ENCODE results near the gene SLC10A1. TPM values are rescaled to one million over a fixed set of nuclear protein-coding genes. Genes with fewer than 3 reads are reported as not detected.

Gene SLC10A1
- polyA plus RNA-seq, 1 donor (not counting 4 experiments of a cell fraction or from before 2014, with no cell fraction given): not detected

- DNase-seq (ENCODE audit: low read depth, low spot score): no peak
- Histone ChIP-seq H3K4me2 (ENCODE audit: control insufficient read depth, extremely low read depth, insufficient read depth, low read depth, low read length) (no peak overlapping the region), H3K27ac (ENCODE audit: control insufficient read depth, insufficient read depth, low read length) (no peak overlapping the region), H2AFZ (ENCODE audit: control insufficient read depth, low read length) (no peak overlapping the region), H3K4me1 (ENCODE audit: control insufficient read depth, extremely low read depth, insufficient read depth, low read length) (no peaks in the 10 kb centered on the region), H3K27me3 (ENCODE audit: control insufficient read depth, extremely low read depth, insufficient read depth, low read length) (no peaks in the 10 kb centered on the region), H3K9ac (ENCODE audit: control insufficient read depth, extremely low read depth, insufficient read depth, low read length) (no peak overlapping the region), H3K9me3 (ENCODE audit: control insufficient read depth, low read depth, low read length) (no peaks in the 10 kb centered on the region), H4K20me1 (ENCODE audit: control insufficient read depth, extremely low read depth, insufficient read depth, low read length) (no peaks in the 10 kb centered on the region), H3K9me1 (ENCODE audit: control insufficient read depth, extremely low read depth, insufficient read depth, low read length) (no peaks in the 10 kb centered on the region), H3K4me3 (ENCODE audit: control insufficient read depth in 2 of 3, extremely low read depth in 1 of 3, insufficient read depth in 2 of 3, low read depth in 1 of 3, low read length in 3 of 3) (no peak overlapping the region), H3K79me2 (ENCODE audit: control insufficient read depth, insufficient read depth, low read length) (no peaks in the 10 kb centered on the region), H3K36me3 (ENCODE audit: control insufficient read depth in 2 of 2, extremely low read depth in 1 of 2, insufficient read depth in 2 of 2, low read length in 2 of 2) (no peaks in the 10 kb centered on the region)
- FAIRE-seq: no peak
- dilution Hi-C loops (cut with MboI; ENCODE audit: extremely low pct_ligation_motif_present, low sequenced_read_pairs): no loop called here
- TF ChIP-seq EZH2 (IDR thresholded peaks at IDR 0.05; ENCODE audit: low read length): no peak
- TF ChIP-seq, protein P1, sequence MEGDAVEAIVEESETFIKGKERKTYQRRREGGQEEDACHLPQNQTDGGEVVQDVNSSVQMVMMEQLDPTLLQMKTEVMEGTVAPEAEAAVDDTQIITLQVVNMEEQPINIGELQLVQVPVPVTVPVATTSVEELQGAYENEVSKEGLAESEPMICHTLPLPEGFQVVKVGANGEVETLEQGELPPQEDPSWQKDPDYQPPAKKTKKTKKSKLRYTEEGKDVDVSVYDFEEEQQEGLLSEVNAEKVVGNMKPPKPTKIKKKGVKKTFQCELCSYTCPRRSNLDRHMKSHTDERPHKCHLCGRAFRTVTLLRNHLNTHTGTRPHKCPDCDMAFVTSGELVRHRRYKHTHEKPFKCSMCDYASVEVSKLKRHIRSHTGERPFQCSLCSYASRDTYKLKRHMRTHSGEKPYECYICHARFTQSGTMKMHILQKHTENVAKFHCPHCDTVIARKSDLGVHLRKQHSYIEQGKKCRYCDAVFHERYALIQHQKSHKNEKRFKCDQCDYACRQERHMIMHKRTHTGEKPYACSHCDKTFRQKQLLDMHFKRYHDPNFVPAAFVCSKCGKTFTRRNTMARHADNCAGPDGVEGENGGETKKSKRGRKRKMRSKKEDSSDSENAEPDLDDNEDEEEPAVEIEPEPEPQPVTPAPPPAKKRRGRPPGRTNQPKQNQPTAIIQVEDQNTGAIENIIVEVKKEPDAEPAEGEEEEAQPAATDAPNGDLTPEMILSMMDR (optimal IDR thresholded peaks at IDR 0.05 in 1 of 3, IDR thresholded peaks at IDR 0.05 in 1 of 3, conservative IDR thresholded peaks at IDR 0.05 in 1 of 3; ENCODE audit: extremely low read depth in 1 of 3, insufficient read depth in 2 of 3, low read length in 3 of 3): no peak
Measured at GRCh38 chr14:69752773-69753172, 44.3 kb downstream of the SLC10A1 start.

DNA sequence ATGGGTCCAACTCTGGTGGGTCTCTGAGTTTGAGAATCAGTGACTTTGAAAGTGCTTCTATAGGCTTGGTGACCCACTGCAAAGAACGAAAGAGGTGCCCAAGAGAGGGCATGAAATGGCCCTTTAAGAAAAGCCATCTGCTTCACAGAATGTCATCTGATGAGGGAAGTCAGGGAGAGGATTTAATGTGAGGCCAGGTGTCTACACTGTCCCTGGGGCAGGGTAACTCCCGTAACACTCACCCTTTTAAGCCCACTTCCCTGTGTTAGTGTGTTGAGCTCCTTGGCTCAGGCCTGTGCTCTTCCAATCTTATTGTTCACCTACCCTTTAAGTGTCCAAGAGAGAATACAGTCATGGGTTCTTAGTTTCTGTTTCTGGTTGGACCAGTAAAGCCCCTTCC is 46.5 kb downstream of the SLC10A1 start:
- FAIRE-seq (no peak), DNase-seq (ENCODE audit: low read depth, low spot score) (no peak)
- no peak overlapping the region for H3K27ac ChIP-seq (ENCODE audit: control insufficient read depth, insufficient read depth, low read length)

More for the DNA sequence above, 46.5 kb downstream of the SLC10A1 start:
- Histone ChIP-seq H3K4me3 (ENCODE audit: control insufficient read depth in 2 of 3, extremely low read depth in 1 of 3, insufficient read depth in 2 of 3, low read depth in 1 of 3, low read length in 3 of 3) (no peak overlapping the region), H3K4me1 (ENCODE audit: control insufficient read depth, extremely low read depth, insufficient read depth, low read length) (no peaks in the 10 kb centered on the region), H3K9me3 (ENCODE audit: control insufficient read depth, low read depth, low read length) (no peaks in the 10 kb centered on the region), H2AFZ (ENCODE audit: control insufficient read depth, low read length) (no peak overlapping the region), H3K79me2 (ENCODE audit: control insufficient read depth, insufficient read depth, low read length) (no peaks in the 10 kb centered on the region), H3K27me3 (ENCODE audit: control insufficient read depth, extremely low read depth, insufficient read depth, low read length) (no peaks in the 10 kb centered on the region), H3K4me2 (ENCODE audit: control insufficient read depth, extremely low read depth, insufficient read depth, low read depth, low read length) (no peak overlapping the region), H3K36me3 (ENCODE audit: control insufficient read depth in 2 of 2, extremely low read depth in 1 of 2, insufficient read depth in 2 of 2, low read length in 2 of 2) (no peaks in the 10 kb centered on the region), H3K9ac (ENCODE audit: control insufficient read depth, extremely low read depth, insufficient read depth, low read length) (no peak overlapping the region), H3K9me1 (ENCODE audit: control insufficient read depth, extremely low read depth, insufficient read depth, low read length) (no peaks in the 10 kb centered on the region), H4K20me1 (ENCODE audit: control insufficient read depth, extremely low read depth, insufficient read depth, low read length) (no peaks in the 10 kb centered on the region)
- TF ChIP-seq, protein P1 (optimal IDR thresholded peaks at IDR 0.05 in 1 of 3, IDR thresholded peaks at IDR 0.05 in 1 of 3, conservative IDR thresholded peaks at IDR 0.05 in 1 of 3; ENCODE audit: extremely low read depth in 1 of 3, insufficient read depth in 2 of 3, low read length in 3 of 3): no peak
- no peak for TF ChIP-seq EZH2 (IDR thresholded peaks at IDR 0.05; ENCODE audit: low read length)
- dilution Hi-C loops (cut with MboI; ENCODE audit: extremely low pct_ligation_motif_present, low sequenced_read_pairs): no loop called here

All from keratinocyte (primary cell).